ENCODE measurements around the gene MRPS27.

MRPS27 gene

DNA sequence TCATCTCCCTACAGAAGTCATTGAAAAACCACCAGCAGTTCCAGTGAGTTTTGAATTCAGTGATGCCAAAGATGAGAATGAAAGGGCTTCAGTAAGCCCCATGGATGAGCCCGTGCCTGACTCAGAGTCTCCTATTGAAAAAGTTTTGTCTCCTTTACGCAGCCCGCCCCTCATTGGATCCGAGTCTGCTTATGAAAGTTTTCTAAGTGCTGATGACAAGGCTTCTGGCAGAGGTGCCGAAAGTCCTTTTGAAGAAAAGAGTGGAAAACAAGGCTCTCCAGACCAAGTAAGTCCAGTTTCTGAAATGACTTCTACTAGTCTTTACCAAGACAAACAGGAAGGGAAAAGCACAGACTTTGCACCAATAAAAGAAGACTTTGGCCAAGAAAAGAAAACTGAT, 122.6 kb downstream of the MRPS27 start:
- Histone ChIP-seq H3K27ac (replicated peaks) (no peak overlapping the region), H3K4me3 (replicated peaks; ENCODE audit: insufficient read depth, low read length) (no peak overlapping the region), H3K27me3 (ENCODE audit: insufficient read depth, poor library complexity, severe bottlenecking) (no peaks in the 10 kb centered on the region)
- DNase-seq (ENCODE audit: low read depth in 1 of 2, low spot score in 1 of 2): no peak
- TF ChIP-seq SPI1 (IDR thresholded peaks at IDR 0.05; ENCODE audit: borderline replicate concordance, low read depth) (no peak), CTCF (IDR thresholded peaks at IDR 0.05; ENCODE audit: insufficient read depth, low read length) (no peak), POLR2AphosphoS5 (IDR thresholded peaks at IDR 0.05; ENCODE audit: low read depth) (no peak), GABPA (IDR thresholded peaks at IDR 0.05; ENCODE audit: low read depth) (no peak)
- TF ChIP-seq, protein P1, sequence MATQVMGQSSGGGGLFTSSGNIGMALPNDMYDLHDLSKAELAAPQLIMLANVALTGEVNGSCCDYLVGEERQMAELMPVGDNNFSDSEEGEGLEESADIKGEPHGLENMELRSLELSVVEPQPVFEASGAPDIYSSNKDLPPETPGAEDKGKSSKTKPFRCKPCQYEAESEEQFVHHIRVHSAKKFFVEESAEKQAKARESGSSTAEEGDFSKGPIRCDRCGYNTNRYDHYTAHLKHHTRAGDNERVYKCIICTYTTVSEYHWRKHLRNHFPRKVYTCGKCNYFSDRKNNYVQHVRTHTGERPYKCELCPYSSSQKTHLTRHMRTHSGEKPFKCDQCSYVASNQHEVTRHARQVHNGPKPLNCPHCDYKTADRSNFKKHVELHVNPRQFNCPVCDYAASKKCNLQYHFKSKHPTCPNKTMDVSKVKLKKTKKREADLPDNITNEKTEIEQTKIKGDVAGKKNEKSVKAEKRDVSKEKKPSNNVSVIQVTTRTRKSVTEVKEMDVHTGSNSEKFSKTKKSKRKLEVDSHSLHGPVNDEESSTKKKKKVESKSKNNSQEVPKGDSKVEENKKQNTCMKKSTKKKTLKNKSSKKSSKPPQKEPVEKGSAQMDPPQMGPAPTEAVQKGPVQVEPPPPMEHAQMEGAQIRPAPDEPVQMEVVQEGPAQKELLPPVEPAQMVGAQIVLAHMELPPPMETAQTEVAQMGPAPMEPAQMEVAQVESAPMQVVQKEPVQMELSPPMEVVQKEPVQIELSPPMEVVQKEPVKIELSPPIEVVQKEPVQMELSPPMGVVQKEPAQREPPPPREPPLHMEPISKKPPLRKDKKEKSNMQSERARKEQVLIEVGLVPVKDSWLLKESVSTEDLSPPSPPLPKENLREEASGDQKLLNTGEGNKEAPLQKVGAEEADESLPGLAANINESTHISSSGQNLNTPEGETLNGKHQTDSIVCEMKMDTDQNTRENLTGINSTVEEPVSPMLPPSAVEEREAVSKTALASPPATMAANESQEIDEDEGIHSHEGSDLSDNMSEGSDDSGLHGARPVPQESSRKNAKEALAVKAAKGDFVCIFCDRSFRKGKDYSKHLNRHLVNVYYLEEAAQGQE (IDR thresholded peaks at IDR 0.05; ENCODE audit: insufficient replicate concordance, low read depth): no peak

DNA sequence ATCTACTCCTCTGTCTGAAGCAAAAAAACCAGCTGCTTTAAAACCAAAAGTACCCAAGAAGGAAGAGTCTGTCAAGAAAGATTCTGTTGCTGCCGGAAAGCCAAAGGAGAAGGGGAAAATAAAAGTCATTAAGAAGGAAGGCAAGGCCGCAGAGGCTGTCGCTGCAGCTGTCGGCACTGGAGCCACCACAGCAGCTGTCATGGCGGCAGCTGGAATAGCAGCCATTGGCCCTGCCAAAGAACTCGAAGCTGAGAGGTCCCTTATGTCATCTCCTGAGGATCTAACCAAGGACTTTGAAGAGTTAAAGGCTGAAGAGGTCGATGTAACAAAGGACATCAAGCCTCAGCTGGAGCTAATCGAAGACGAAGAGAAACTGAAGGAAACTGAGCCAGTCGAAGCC, 124.5 kb downstream of the MRPS27 start:
- H3K27me3 ChIP-seq (ENCODE audit: insufficient read depth, poor library complexity, severe bottlenecking): no peaks in the 10 kb centered on the region
- no peak overlapping the region for H3K27ac ChIP-seq (replicated peaks)
- no peak for DNase-seq (ENCODE audit: low read depth in 1 of 2, low spot score in 1 of 2)
- H3K4me3 ChIP-seq (replicated peaks; ENCODE audit: insufficient read depth, low read length): no peak overlapping the region
- TF ChIP-seq POLR2AphosphoS5 (IDR thresholded peaks at IDR 0.05; ENCODE audit: low read depth): no peak
- no peak for TF ChIP-seq GABPA (IDR thresholded peaks at IDR 0.05; ENCODE audit: low read depth)
- no peak for TF ChIP-seq CTCF (IDR thresholded peaks at IDR 0.05; ENCODE audit: insufficient read depth, low read length)
- TF ChIP-seq, protein P1 (IDR thresholded peaks at IDR 0.05; ENCODE audit: insufficient replicate concordance, low read depth): no peak
- no peak for TF ChIP-seq SPI1 (IDR thresholded peaks at IDR 0.05; ENCODE audit: borderline replicate concordance, low read depth)

GRCh38 chr5:72194846-72195245, 125.2 kb downstream of the MRPS27 start:
- no peak overlapping the region for H3K27ac ChIP-seq (replicated peaks)
- DNase-seq (ENCODE audit: low read depth in 1 of 2, low spot score in 1 of 2): no peak
- no peak overlapping the region for H3K4me3 ChIP-seq (replicated peaks; ENCODE audit: insufficient read depth, low read length)
- no peaks in the 10 kb centered on the region for H3K27me3 ChIP-seq (ENCODE audit: insufficient read depth, poor library complexity, severe bottlenecking)
- TF ChIP-seq POLR2AphosphoS5 (IDR thresholded peaks at IDR 0.05; ENCODE audit: low read depth): no peak
- TF ChIP-seq CTCF (IDR thresholded peaks at IDR 0.05; ENCODE audit: insufficient read depth, low read length): no peak
- TF ChIP-seq SPI1 (IDR thresholded peaks at IDR 0.05; ENCODE audit: borderline replicate concordance, low read depth): no peak
- no peak for TF ChIP-seq GABPA (IDR thresholded peaks at IDR 0.05; ENCODE audit: low read depth)
- TF ChIP-seq, protein P1 (IDR thresholded peaks at IDR 0.05; ENCODE audit: insufficient replicate concordance, low read depth): no peak
